Measurements from ENCODE around the gene METTL15.
"Not testable (repeated sequence)": the region's sequence is repeated elsewhere in the genome, so short reads cannot be mapped to it uniquely, and the experiment has no call there.

Gene METTL15, protein sequence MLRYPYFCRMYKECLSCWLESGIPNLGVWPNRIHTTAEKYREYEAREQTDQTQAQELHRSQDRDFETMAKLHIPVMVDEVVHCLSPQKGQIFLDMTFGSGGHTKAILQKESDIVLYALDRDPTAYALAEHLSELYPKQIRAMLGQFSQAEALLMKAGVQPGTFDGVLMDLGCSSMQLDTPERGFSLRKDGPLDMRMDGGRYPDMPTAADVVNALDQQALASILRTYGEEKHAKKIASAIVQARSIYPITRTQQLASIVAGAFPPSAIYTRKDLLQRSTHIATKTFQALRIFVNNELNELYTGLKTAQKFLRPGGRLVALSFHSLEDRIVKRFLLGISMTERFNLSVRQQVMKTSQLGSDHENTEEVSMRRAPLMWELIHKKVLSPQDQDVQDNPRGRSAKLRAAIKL

GRCh38 chr11:28107750-28108618, at the start of gene METTL15, which contains the start of gene KIF18A:
TSS of gene METTL15 (plus strand) at chr11:28108388. CDS start at chr11:28113335, 4,947 bp downstream.
TSS of gene KIF18A (minus strand) at chr11:28108156. CDS start at chr11:28097947, 10,209 bp downstream.
- no peaks in the 10 kb centered on the region for H3K9me3 ChIP-seq (ENCODE audit: control insufficient read depth in 2 of 2, low read length in 2 of 2)
- H3K36me3 ChIP-seq (ENCODE audit: control insufficient read depth in 2 of 2, insufficient read depth in 2 of 2, low read length in 2 of 2), result no peaks in the 10 kb centered on the region
- H3K9ac ChIP-seq (ENCODE audit: low read depth in 1 of 2, low read length in 2 of 2), result peak within 1 kb of the TSS; percentile 62 to 83
- H3K4me3 ChIP-seq (ENCODE audit: low read length in 2 of 2), result peak within 1 kb of the TSS; percentile 64 to 96
- H3K4me1 ChIP-seq (ENCODE audit: control insufficient read depth in 2 of 2, insufficient read depth in 2 of 2, low read length in 2 of 2), result peaks cover 14 to 19% of the 10 kb centered on the region in 2 donors
- no peaks in the 10 kb centered on the region for H3K27me3 ChIP-seq (ENCODE audit: control insufficient read depth in 2 of 2, insufficient read depth in 2 of 2, low read length in 2 of 2)
- peak within 1 kb of the TSS; percentile 78 to 83 for H3K27ac ChIP-seq (ENCODE audit: low read depth in 2 of 2, low read length in 2 of 2)

GRCh38 chr11:28071305-28071704, 36.9 kb upstream of the METTL15 start:
- Histone ChIP-seq H3K27ac (ENCODE audit: low read depth in 2 of 2, low read length in 2 of 2) (no peak overlapping the region), H3K9me3 (ENCODE audit: control insufficient read depth in 2 of 2, low read length in 2 of 2) (no peaks in the 10 kb centered on the region), H3K27me3 (ENCODE audit: control insufficient read depth in 2 of 2, insufficient read depth in 2 of 2, low read length in 2 of 2) (no peaks in the 10 kb centered on the region), H3K4me3 (ENCODE audit: low read length in 2 of 2) (no peak overlapping the region), H3K9ac (ENCODE audit: low read depth in 1 of 2, low read length in 2 of 2) (no peak overlapping the region), H3K4me1 (ENCODE audit: control insufficient read depth in 2 of 2, insufficient read depth in 2 of 2, low read length in 2 of 2) (no peaks in the 10 kb centered on the region), H3K36me3 (ENCODE audit: control insufficient read depth in 2 of 2, insufficient read depth in 2 of 2, low read length in 2 of 2) (no peaks in the 10 kb centered on the region)

GRCh38 chr11:28072321-28072720, 35.9 kb upstream of the METTL15 start:
- Histone ChIP-seq H3K36me3 (ENCODE audit: control insufficient read depth in 2 of 2, insufficient read depth in 2 of 2, low read length in 2 of 2) (no peaks in the 10 kb centered on the region), H3K27me3 (ENCODE audit: control insufficient read depth in 2 of 2, insufficient read depth in 2 of 2, low read length in 2 of 2) (no peaks in the 10 kb centered on the region), H3K9ac (ENCODE audit: low read depth in 1 of 2, low read length in 2 of 2) (no peak overlapping the region), H3K4me1 (ENCODE audit: control insufficient read depth in 2 of 2, insufficient read depth in 2 of 2, low read length in 2 of 2) (no peaks in the 10 kb centered on the region), H3K4me3 (ENCODE audit: low read length in 2 of 2) (no peak overlapping the region), H3K27ac (ENCODE audit: low read depth in 2 of 2, low read length in 2 of 2) (no peak overlapping the region), H3K9me3 (ENCODE audit: control insufficient read depth in 2 of 2, low read length in 2 of 2) (no peaks in the 10 kb centered on the region)

- H3K36me3 ChIP-seq (ENCODE audit: control insufficient read depth in 2 of 2, insufficient read depth in 2 of 2, low read length in 2 of 2), result no peaks in the 10 kb centered on the region
- no peaks in the 10 kb centered on the region for H3K4me1 ChIP-seq (ENCODE audit: control insufficient read depth in 2 of 2, insufficient read depth in 2 of 2, low read length in 2 of 2)
- H3K9me3 ChIP-seq (ENCODE audit: control insufficient read depth in 2 of 2, low read length in 2 of 2), result no peaks in the 10 kb centered on the region
- no peak overlapping the region for H3K27ac ChIP-seq (ENCODE audit: low read depth in 2 of 2, low read length in 2 of 2)
- no peak overlapping the region for H3K4me3 ChIP-seq (ENCODE audit: low read length in 2 of 2)
- no peaks in the 10 kb centered on the region for H3K27me3 ChIP-seq (ENCODE audit: control insufficient read depth in 2 of 2, insufficient read depth in 2 of 2, low read length in 2 of 2)
- H3K9ac ChIP-seq (ENCODE audit: low read depth in 1 of 2, low read length in 2 of 2), result no peak overlapping the region
Observed at GRCh38 chr11:28077521-28077920, 30.7 kb upstream of the METTL15 start.

DNA sequence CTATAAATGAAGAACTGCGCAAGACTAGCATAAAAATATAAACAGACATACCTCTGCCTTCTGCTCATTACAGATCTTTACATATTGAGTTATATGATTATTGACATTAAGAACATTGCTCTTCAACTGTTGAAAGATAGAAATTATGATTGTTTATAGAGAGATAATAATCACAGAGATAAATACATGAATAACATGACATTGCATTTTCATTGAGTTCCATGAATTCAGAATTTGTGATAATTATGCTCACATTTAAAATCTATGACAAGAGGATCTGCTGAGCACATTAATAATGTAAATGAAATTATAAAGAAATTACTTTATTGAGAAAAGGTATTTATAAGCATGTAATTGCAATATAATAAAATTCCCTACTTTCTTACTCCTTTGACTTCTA, 25.1 kb upstream of the METTL15 start:
- no peaks in the 10 kb centered on the region for H3K9me3 ChIP-seq (ENCODE audit: control insufficient read depth in 2 of 2, low read length in 2 of 2)
- H3K4me3 ChIP-seq (ENCODE audit: low read length in 2 of 2), result no peak overlapping the region
- H3K36me3 ChIP-seq (ENCODE audit: control insufficient read depth in 2 of 2, insufficient read depth in 2 of 2, low read length in 2 of 2), result no peaks in the 10 kb centered on the region
- no peaks in the 10 kb centered on the region for H3K4me1 ChIP-seq (ENCODE audit: control insufficient read depth in 2 of 2, insufficient read depth in 2 of 2, low read length in 2 of 2)
- H3K27me3 ChIP-seq (ENCODE audit: control insufficient read depth in 2 of 2, insufficient read depth in 2 of 2, low read length in 2 of 2), result no peaks in the 10 kb centered on the region
- no peak overlapping the region for H3K27ac ChIP-seq (ENCODE audit: low read depth in 2 of 2, low read length in 2 of 2)
- no peak overlapping the region for H3K9ac ChIP-seq (ENCODE audit: low read depth in 1 of 2, low read length in 2 of 2)

DNA sequence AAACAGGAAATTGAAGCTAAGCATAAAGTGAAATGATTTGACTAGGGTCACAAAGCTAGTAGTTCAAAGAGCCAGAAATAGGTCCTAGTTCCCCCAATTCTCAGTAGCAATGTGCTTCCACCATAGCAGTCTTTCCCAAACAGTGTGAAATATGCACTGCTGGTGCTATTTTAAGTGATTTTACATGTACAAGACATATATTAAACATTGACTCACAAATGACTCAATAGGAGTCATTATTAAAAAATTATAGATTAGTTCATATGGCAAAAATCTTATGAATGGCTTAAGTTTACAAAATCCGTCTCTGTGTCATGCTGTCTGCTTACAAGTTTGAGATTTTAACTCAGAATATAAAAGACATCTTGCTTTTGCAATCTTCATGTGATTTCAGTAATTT, 21.6 kb upstream of the METTL15 start:
- Histone ChIP-seq H3K27me3 (ENCODE audit: control insufficient read depth in 2 of 2, insufficient read depth in 2 of 2, low read length in 2 of 2) (no peaks in the 10 kb centered on the region), H3K36me3 (ENCODE audit: control insufficient read depth in 2 of 2, insufficient read depth in 2 of 2, low read length in 2 of 2) (no peaks in the 10 kb centered on the region), H3K4me3 (ENCODE audit: low read length in 2 of 2) (no peak overlapping the region), H3K27ac (ENCODE audit: low read depth in 2 of 2, low read length in 2 of 2) (no peak overlapping the region), H3K9me3 (ENCODE audit: control insufficient read depth in 2 of 2, low read length in 2 of 2) (no peaks in the 10 kb centered on the region), H3K9ac (ENCODE audit: low read depth in 1 of 2, low read length in 2 of 2) (no peak overlapping the region), H3K4me1 (ENCODE audit: control insufficient read depth in 2 of 2, insufficient read depth in 2 of 2, low read length in 2 of 2) (no peaks in the 10 kb centered on the region)

- H3K4me3 ChIP-seq (ENCODE audit: low read length in 2 of 2); H3K9ac ChIP-seq (ENCODE audit: low read depth in 1 of 2, low read length in 2 of 2); H3K27me3 ChIP-seq (ENCODE audit: control insufficient read depth in 2 of 2, insufficient read depth in 2 of 2, low read length in 2 of 2); H3K9me3 ChIP-seq (ENCODE audit: control insufficient read depth in 2 of 2, low read length in 2 of 2); H3K36me3 ChIP-seq (ENCODE audit: control insufficient read depth in 2 of 2, insufficient read depth in 2 of 2, low read length in 2 of 2); H3K4me1 ChIP-seq (ENCODE audit: control insufficient read depth in 2 of 2, insufficient read depth in 2 of 2, low read length in 2 of 2); H3K27ac ChIP-seq (ENCODE audit: low read depth in 2 of 2, low read length in 2 of 2): not testable (repeated sequence)
Observed at GRCh38 chr11:28087192-28087591, 21.0 kb upstream of the METTL15 start.

DNA sequence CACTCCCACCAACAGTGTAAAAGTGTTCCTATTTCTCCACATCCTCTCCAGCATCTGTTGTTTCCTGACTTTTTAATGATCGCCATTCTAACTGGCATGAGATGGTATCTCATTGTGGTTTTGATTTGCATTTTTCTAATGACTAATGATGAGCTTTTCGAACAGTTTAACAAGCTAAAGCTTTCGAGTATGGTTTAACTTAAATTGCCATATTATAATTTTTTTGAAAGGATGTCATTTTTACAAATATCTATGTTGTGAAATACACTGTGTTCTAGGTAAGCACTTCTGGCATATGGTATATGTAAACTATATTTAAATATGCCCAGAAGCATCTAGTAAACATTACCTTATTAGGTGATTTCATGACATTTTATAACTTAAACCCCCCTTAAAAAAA, 20.5 kb upstream of the METTL15 start:
- not testable (repeated sequence) for H3K36me3 ChIP-seq (ENCODE audit: control insufficient read depth in 2 of 2, insufficient read depth in 2 of 2, low read length in 2 of 2); H3K4me1 ChIP-seq (ENCODE audit: control insufficient read depth in 2 of 2, insufficient read depth in 2 of 2, low read length in 2 of 2); H3K27me3 ChIP-seq (ENCODE audit: control insufficient read depth in 2 of 2, insufficient read depth in 2 of 2, low read length in 2 of 2); H3K9ac ChIP-seq (ENCODE audit: low read depth in 1 of 2, low read length in 2 of 2); H3K27ac ChIP-seq (ENCODE audit: low read depth in 2 of 2, low read length in 2 of 2); H3K9me3 ChIP-seq (ENCODE audit: control insufficient read depth in 2 of 2, low read length in 2 of 2); H3K4me3 ChIP-seq (ENCODE audit: low read length in 2 of 2)

- no peaks in the 10 kb centered on the region for H3K4me1 ChIP-seq (ENCODE audit: control insufficient read depth in 2 of 2, insufficient read depth in 2 of 2, low read length in 2 of 2)
- H3K4me3 ChIP-seq (ENCODE audit: low read length in 2 of 2), result no peak overlapping the region
- no peaks in the 10 kb centered on the region for H3K9me3 ChIP-seq (ENCODE audit: control insufficient read depth in 2 of 2, low read length in 2 of 2)
- no peak overlapping the region for H3K9ac ChIP-seq (ENCODE audit: low read depth in 1 of 2, low read length in 2 of 2)
- no peaks in the 10 kb centered on the region for H3K36me3 ChIP-seq (ENCODE audit: control insufficient read depth in 2 of 2, insufficient read depth in 2 of 2, low read length in 2 of 2)
- H3K27ac ChIP-seq (ENCODE audit: low read depth in 2 of 2, low read length in 2 of 2), result no peak overlapping the region
- H3K27me3 ChIP-seq (ENCODE audit: control insufficient read depth in 2 of 2, insufficient read depth in 2 of 2, low read length in 2 of 2), result no peaks in the 10 kb centered on the region
Observed at GRCh38 chr11:28089378-28089777, 18.8 kb upstream of the METTL15 start.

GRCh38 chr11:28090052-28090749, 18.0 kb upstream of the METTL15 start:
- Histone ChIP-seq H3K27me3 (ENCODE audit: control insufficient read depth in 2 of 2, insufficient read depth in 2 of 2, low read length in 2 of 2) (no peaks in the 10 kb centered on the region), H3K4me3 (ENCODE audit: low read length in 2 of 2) (no peak overlapping the region), H3K9me3 (ENCODE audit: control insufficient read depth in 2 of 2, low read length in 2 of 2) (no peaks in the 10 kb centered on the region), H3K4me1 (ENCODE audit: control insufficient read depth in 2 of 2, insufficient read depth in 2 of 2, low read length in 2 of 2) (no peaks in the 10 kb centered on the region), H3K36me3 (ENCODE audit: control insufficient read depth in 2 of 2, insufficient read depth in 2 of 2, low read length in 2 of 2) (no peaks in the 10 kb centered on the region), H3K27ac (ENCODE audit: low read depth in 2 of 2, low read length in 2 of 2) (no peak overlapping the region), H3K9ac (ENCODE audit: low read depth in 1 of 2, low read length in 2 of 2) (no peak overlapping the region)

All from mucosa of rectum (tissue), 2 donors.